Smooth muscle cell of the pulmonary artery (primary cell): ENCODE results near the gene RHBDF2. TPM values are rescaled to one million over a fixed set of nuclear protein-coding genes. Genes with fewer than 3 reads are reported as not detected.

Experiments used
- total RNA-seq: library from RNA; depleted of rRNA; stranded (reverse); fragments of >200 nt; gene quantifications from 2 replicates; pipeline ENCODE4 v1.2.3, GENCODE V29; 2014

RHBDF2 gene
- 9.2 and 26.8 TPM in 2 replicates for total RNA-seq

DNA sequence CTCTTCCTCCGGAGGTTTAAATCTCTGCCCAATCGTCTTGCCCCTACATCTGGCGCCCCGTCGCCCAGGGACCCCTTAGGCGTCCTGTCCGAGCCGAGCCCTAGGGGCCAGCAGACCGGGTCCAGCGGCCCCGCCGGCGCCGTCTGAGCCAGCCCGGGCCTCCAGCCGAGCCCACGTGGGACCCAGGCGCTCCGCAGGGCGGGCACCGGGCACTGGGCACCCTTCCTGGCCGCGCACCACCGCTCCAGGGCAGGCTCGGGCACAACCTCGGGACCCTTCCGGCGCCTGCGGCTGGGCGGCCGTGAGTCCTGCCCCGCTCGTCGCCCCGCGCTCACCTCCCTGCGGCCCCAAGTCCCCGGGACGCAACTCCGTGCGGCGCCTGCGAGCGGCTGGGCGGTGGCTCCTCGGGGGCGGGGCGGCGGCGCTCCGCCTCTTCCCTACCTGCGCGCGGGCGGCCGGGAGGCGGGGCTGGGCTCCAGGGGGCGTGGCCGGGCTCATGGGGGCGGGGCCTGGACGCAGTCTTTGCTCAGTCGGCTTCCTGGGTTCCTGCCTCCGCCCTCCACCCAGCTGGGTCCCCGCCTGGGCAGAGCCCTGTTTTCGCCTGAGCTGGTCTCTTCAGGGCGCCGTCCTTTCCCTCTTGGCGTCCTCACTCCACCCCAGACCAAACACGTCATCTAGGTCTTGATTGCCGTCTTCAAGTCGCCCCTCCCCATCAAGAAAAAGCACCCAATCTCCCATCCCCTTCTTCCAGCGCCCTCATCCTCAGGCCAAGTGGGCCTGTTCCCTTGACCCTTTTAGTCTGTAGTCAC lies at the start of gene RHBDF2:
RHBDF2 (minus strand) TSS at position 406 of the 809 bp plus-strand sequence. CDS start 19,899 bp downstream, outside the sequence.

DNA sequence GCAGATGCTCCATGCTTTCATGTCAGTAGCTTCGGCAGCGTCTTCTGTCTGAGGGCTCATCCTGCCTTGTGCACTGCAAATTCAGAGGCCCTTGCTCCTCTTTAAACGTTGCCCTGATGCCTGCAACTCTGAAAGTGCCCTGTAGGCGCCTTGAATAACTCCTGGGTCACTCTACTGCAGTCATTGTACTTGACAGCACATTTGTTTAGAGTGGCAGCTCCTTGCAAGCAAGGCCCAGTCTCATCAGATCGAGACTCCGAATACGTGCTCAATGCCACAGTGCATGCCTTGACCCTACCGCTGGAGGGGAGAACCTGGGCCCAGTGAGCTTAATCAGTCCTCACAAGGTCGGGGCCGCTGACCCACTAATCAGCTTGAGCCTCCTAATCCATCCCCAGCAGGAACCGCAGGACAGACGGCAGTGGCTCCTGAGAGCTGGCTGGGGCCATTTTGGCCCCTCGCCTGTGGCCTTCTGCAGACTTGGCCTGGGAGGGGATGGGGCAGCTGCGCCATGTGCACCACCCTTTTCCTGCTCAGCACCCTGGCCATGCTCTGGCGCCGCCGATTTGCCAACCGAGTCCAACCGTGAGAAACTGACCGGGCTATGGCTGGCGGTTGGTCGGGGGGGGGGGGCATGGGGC lies 38.5 kb upstream of the RHBDF2 start, which contains the start of gene PRCD:
PRCD (plus strand) TSS at position 414 of the 641 bp plus-strand sequence; CDS start at position 512, 98 bp downstream.

DNA sequence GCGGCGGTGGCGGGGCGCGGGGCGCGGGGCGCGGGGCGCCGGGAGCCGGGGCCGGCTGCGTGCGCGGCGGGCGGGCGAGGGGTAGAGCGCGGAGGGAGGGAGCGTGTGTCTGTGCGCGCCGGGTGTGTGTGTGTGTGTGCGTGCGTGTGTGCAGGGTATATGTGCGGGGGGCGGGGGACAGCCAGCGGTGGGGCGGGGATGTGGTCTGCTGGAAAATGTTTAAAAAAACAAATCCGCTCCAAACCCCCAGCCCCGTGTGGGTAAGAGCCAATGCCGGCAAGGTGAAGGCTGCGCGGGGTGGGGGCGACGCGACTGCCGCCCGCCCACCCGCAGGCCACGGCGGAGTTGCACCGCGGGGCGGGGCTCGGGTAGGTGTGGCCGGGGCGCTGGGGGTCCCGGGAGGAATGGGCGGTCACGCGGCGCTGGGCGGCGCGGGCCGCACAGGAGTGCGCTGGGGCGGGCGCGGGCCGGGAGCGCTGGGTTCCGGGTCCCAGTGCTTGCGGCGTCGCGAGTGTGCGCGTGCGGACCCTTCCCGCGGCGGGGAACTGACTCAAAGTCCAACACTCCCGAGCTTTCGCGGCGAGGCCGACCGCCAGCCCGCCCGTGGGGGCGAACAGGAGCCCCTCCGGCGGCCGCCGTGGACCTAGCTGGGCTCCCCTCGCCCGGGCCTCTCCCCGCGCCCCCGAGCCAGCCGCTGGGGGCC lies 36.5 kb upstream of the RHBDF2 start, which contains the start of gene CYGB:
CYGB (minus strand) TSS at position 132 of the 703 bp plus-strand sequence. CDS start 167 bp downstream, outside the sequence.

GRCh38 chr17:76467366-76467765 lies 33.9 kb downstream of the RHBDF2 start, which contains the start of gene AANAT:
Gene AANAT (plus strand): TSS chr17:76467603. CDS start chr17:76468747, 1,144 bp downstream.

GRCh38 chr17:76452660-76453430 lies 48.4 kb downstream of the RHBDF2 start, which contains the start of gene UBE2O:
Gene UBE2O (minus strand): TSS chr17:76453152. CDS start chr17:76453141, 11 bp downstream.

Other genes with a start within 250 kb of the RHBDF2 start
- gene UBALD2, start 236.1 kb downstream of the RHBDF2 start, total RNA-seq: 4.2 and 4.4 TPM in 2 replicates
- 5.0 and 5.5 TPM in 2 replicates for gene QRICH2, start 193.1 kb downstream of the RHBDF2 start, total RNA-seq
- 48.9 TPM in 2 replicates for gene PRPSAP1, start 147.5 kb downstream of the RHBDF2 start, total RNA-seq
- 43.8 and 115 TPM in 2 replicates for gene SPHK1, start 116.8 kb downstream of the RHBDF2 start, total RNA-seq
- 28.6 and 40.1 TPM in 2 replicates for gene UBE2O, start 48.3 kb downstream of the RHBDF2 start, total RNA-seq
- not detected in 2 replicates for gene AANAT, start 33.8 kb downstream of the RHBDF2 start, total RNA-seq
- 24.4 and 51.4 TPM in 2 replicates for gene CYGB, start 36.3 kb upstream of the RHBDF2 start, total RNA-seq
- 4.5 and 5.3 TPM in 2 replicates for gene PRCD, start 38.6 kb upstream of the RHBDF2 start, total RNA-seq
- gene ST6GALNAC2, start 84.4 kb upstream of the RHBDF2 start, total RNA-seq: 0.33 and 0.76 TPM in 2 replicates
- 0.43 TPM in 1 of 2 replicates, not detected in the other for gene ST6GALNAC1, start 142.3 kb upstream of the RHBDF2 start, total RNA-seq
- 373 and 449 TPM in 2 replicates for gene MXRA7, start 209.5 kb upstream of the RHBDF2 start, total RNA-seq
- gene JMJD6, start 225.2 kb upstream of the RHBDF2 start, total RNA-seq: 22.4 and 23.0 TPM in 2 replicates
- gene METTL23, start 225.4 kb upstream of the RHBDF2 start, total RNA-seq: 25.8 and 27.1 TPM in 2 replicates
- gene SRSF2, start 235.9 kb upstream of the RHBDF2 start, total RNA-seq: 127 and 184 TPM in 2 replicates
- gene MFSD11, start 236.7 kb upstream of the RHBDF2 start, total RNA-seq: 29.7 and 30.4 TPM in 2 replicates